Kidney (tissue), 14 donors: ENCODE data around the gene PSMD2. TPM values are rescaled to one million over a fixed set of nuclear protein-coding genes. Genes with fewer than 3 reads are reported as not detected.

Experiments
- DNase-seq, 5 donors: peaks; one replicate each; pipeline ENCODE4 v3.0.0-alpha.2; 2013 to 2020
- FAIRE-seq: peaks from 2 replicates; lab custom pipeline; 2012; peaks lifted over from hg19 to GRCh38; lab: Jason Lieb, UNC
- H3K27ac ChIP-seq, 2 donors: one replicate each; pipeline ENCODE4 v1.7.0; 2013; ENCODE audit warnings: low read depth in 2 of 2, low read length in 2 of 2, inconsistent platforms in 1 of 2
- H3K27me3 ChIP-seq: one replicate; pipeline ENCODE4 v1.7.1; 2013; ENCODE audit warnings: low read length, inconsistent platforms; ENCODE audit not compliant: control insufficient read depth, insufficient read depth
- H3K36me3 ChIP-seq, 3 donors: one replicate each; pipeline versions ENCODE4 v1.7.0 to v1.7.1; 2013; ENCODE audit warnings: low read length in 3 of 3, control low read depth in 1 of 3, inconsistent platforms in 1 of 3; ENCODE audit not compliant: insufficient read depth in 3 of 3, control insufficient read depth in 2 of 3
- H3K4me1 ChIP-seq, 3 donors: one replicate each; pipeline versions ENCODE4 v1.7.0 to v1.7.1; 2013; ENCODE audit warnings: low read length in 3 of 3, inconsistent platforms in 1 of 3, low read depth in 1 of 3; ENCODE audit not compliant: control insufficient read depth in 2 of 3, insufficient read depth in 2 of 3
- H3K4me3 ChIP-seq, 3 donors: one replicate each; pipeline versions ENCODE4 v1.7.0 to v1.8.1; 2013; ENCODE audit warnings: low read length in 3 of 3, control low read depth in 1 of 3, inconsistent platforms in 1 of 3
- H3K9ac ChIP-seq, 3 donors: one replicate each; pipeline versions ENCODE4 v1.7.0 to v1.7.1; 2013; ENCODE audit warnings: low read length in 3 of 3, control low read depth in 1 of 3, inconsistent platforms in 1 of 3
- H3K9me3 ChIP-seq, 3 donors: one replicate each; pipeline versions ENCODE4 v1.7.0 to v1.7.1; 2013; ENCODE audit warnings: low read length in 3 of 3, control low read depth in 1 of 3, inconsistent platforms in 1 of 3; ENCODE audit not compliant: control insufficient read depth in 2 of 3, insufficient read depth in 1 of 3
- CTCF ChIP-seq: IDR thresholded peaks from 3 replicates; pipeline ENCODE4 v1.5.1; 2012; ENCODE audit warnings: mild to moderate bottlenecking, moderate library complexity, borderline replicate concordance; ENCODE audit not compliant: insufficient read depth; ENCODE audit errors: extremely low read depth
- intact Hi-C: fragments of 100-400 bp; cut with DNase I; formaldehyde crosslinking; loops from one replicate; pipeline ENCODE4 v1.11.1; 2022
- polyA plus RNA-seq: library from polyadenylated mRNA; stranded (reverse); fragments of 350-450 nt; fragmentation: Illumina TruSeq; extraction: RNeasy Lipid Tissue Mini Kit (QIAGEN cat#74804); gene quantifications from one replicate; pipeline ENCODE4 v1.2.3, GENCODE V29; 2014; ENCODE audit warnings: low read depth, low replicate concordance; ENCODE audit not compliant: insufficient read depth
- total RNA-seq: library from RNA; stranded (reverse); fragmentation: NEBNext Ultra II Directional; extraction: Animal tissue kit (Norgen Biotek cat#: 25700); gene quantifications from one replicate; pipeline ENCODE4 v1.2.1, GENCODE V29; 2021
- donor health status: control.
- donor health status: control.
- donor health status: control.
- donor health status: control.
- donor health status: control.
- donor health status: DM: yes; HTN: yes; CAD: no.
- donor health status: Normal renal cell carcinoma (clear cell type).

The PSMD2 gene
- total and polyA plus RNA-seq, 2 donors from 2014 or later = 104 to 149 TPM

- no peaks in the 10 kb centered on the region for H3K9me3 ChIP-seq
- DNase-seq = no peak
Measured at GRCh38 chr3:184283681-184284080, 15.4 kb upstream of the PSMD2 start.

GRCh38 chr3:184284696-184285095 lies 14.3 kb upstream of the PSMD2 start:
- Histone ChIP-seq H3K27ac (no peak overlapping the region), H3K27me3 (no peaks in the 10 kb centered on the region), H3K4me3 (no peak overlapping the region), H3K36me3 (no peaks in the 10 kb centered on the region), H3K4me1 (no peaks in the 10 kb centered on the region), H3K9ac (no peak overlapping the region), H3K9me3 (no peaks in the 10 kb centered on the region)
- peak; percentile 25 for TF ChIP-seq CTCF
- intact Hi-C loops = no loop called here
- DNase-seq (peak in 4 of 5 donors; percentile 75 to 85 (median 82)), FAIRE-seq (no peak)

More at GRCh38 chr3:184283681-184284080, 15.4 kb upstream of the PSMD2 start:
- no peaks in the 10 kb centered on the region for H3K36me3 ChIP-seq
- H3K4me3 ChIP-seq = no peak overlapping the region
- no peak overlapping the region for H3K27ac ChIP-seq
- intact Hi-C loops = no loop called here
- no peak for TF ChIP-seq CTCF
- H3K4me1 ChIP-seq = no peaks in the 10 kb centered on the region
- H3K9ac ChIP-seq = no peak overlapping the region
- FAIRE-seq = no peak
- H3K27me3 ChIP-seq = no peaks in the 10 kb centered on the region

DNA sequence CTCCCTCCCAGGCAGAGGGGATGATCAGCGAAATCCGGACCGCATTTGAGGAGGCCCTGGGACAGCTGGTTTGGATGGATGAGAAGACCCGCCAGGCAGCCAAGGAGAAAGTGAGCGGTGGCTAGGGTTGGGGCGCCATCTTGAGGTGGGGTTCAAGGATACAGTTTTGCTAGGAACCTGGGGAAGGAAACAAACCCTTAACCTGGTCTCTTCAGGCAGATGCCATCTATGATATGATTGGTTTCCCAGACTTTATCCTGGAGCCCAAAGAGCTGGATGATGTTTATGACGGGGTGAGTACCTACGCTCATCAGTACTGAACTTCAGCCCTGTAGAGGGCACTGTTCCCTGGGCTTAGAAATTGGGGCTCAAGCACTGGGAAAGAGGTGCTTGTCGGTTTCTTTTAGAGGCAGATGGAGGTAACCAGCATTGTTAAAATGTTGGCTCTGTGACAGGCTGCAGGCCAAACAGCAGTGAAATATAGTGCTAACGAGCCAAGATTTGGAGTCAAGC lies 9.6 kb upstream of the PSMD2 start:
- peak; percentile 27 for TF ChIP-seq CTCF
- Histone ChIP-seq H3K9me3 (no peaks in the 10 kb centered on the region), H3K36me3 (no peaks in the 10 kb centered on the region), H3K27ac (no peak overlapping the region), H3K4me3 (no peak overlapping the region), H3K4me1 (no peaks in the 10 kb centered on the region), H3K27me3 (no peaks in the 10 kb centered on the region), H3K9ac (no peak overlapping the region)
- intact Hi-C loops = no loop called here
- DNase-seq = peak in 3 of 5 donors; percentile 23 to 58 (median 36)
- FAIRE-seq = no peak

DNA sequence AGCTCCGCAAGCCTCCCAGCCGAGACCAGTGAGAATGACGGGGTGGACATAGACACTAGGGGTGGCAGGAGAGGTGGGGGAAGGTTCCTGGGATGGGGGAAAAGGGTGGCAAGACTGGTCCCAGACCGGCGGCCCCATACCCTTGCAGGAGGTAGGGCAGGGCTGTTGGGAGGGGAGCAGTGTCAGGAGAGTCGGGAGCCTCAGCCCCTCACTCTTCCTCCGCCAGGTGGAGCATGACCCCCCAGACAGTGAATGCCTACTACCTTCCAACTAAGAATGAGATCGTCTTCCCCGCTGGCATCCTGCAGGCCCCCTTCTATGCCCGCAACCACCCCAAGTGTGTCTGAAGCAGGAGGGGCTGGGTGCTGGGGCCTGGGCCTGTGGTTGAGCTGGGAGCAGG lies 8.7 kb upstream of the PSMD2 start:
- no peak for DNase-seq
- no peaks in the 10 kb centered on the region for H3K4me1 ChIP-seq
- H3K9ac ChIP-seq = no peak overlapping the region
- TF ChIP-seq CTCF = no peak
- no peak for FAIRE-seq
- no peak overlapping the region for H3K4me3 ChIP-seq
- H3K36me3 ChIP-seq = no peaks in the 10 kb centered on the region
- no peaks in the 10 kb centered on the region for H3K27me3 ChIP-seq
- no peak overlapping the region for H3K27ac ChIP-seq
- no peaks in the 10 kb centered on the region for H3K9me3 ChIP-seq
- intact Hi-C loops = no loop called here
